ENCODE measurements around the gene MUC5B.
"Not testable (repeated sequence)": the region's sequence is repeated elsewhere in the genome, so short reads cannot be mapped to it uniquely, and the experiment has no call there.

Gene MUC5B

GRCh38 chr11:1235306-1235900 is 12.5 kb downstream of the MUC5B start:
- DNase-seq: no peak

- DNase-seq: no peak
Measured at GRCh38 chr11:1235901-1236315, 13.0 kb downstream of the MUC5B start.

GRCh38 chr11:1236316-1237127 is 13.7 kb downstream of the MUC5B start:
- DNase-seq: no peak

- no peak for DNase-seq
Measured at GRCh38 chr11:1237128-1237580, 14.3 kb downstream of the MUC5B start.

GRCh38 chr11:1237851-1238250 is 15.0 kb downstream of the MUC5B start:
- DNase-seq: no peak

GRCh38 chr11:1238767-1239595 is 16.1 kb downstream of the MUC5B start:
- no peak for DNase-seq

GRCh38 chr11:1239596-1240205 is 16.8 kb downstream of the MUC5B start:
- DNase-seq: no peak

GRCh38 chr11:1240771-1241170 is 17.9 kb downstream of the MUC5B start:
- DNase-seq: no peak

- DNase-seq: no peak
Measured at GRCh38 chr11:1241706-1242105, 18.8 kb downstream of the MUC5B start.

GRCh38 chr11:1242289-1242688 is 19.4 kb downstream of the MUC5B start:
- DNase-seq: no peak

- not testable (repeated sequence) for DNase-seq
Measured at GRCh38 chr11:1242751-1243150, 19.9 kb downstream of the MUC5B start.

- DNase-seq: not testable (repeated sequence)
Measured at GRCh38 chr11:1243521-1243920, 20.7 kb downstream of the MUC5B start.

- not testable (repeated sequence) for DNase-seq
Measured at GRCh38 chr11:1244557-1244956, 21.7 kb downstream of the MUC5B start.

- DNase-seq: not testable (repeated sequence)
Measured at GRCh38 chr11:1245717-1246116, 22.9 kb downstream of the MUC5B start.

GRCh38 chr11:1246301-1246700 is 23.4 kb downstream of the MUC5B start:
- DNase-seq: not testable (repeated sequence)

- DNase-seq: not testable (repeated sequence)
Measured at GRCh38 chr11:1247026-1247425, 24.2 kb downstream of the MUC5B start.

- not testable (repeated sequence) for DNase-seq
Measured at GRCh38 chr11:1248951-1249350, 26.1 kb downstream of the MUC5B start.

GRCh38 chr11:1250411-1250810 is 27.5 kb downstream of the MUC5B start:
- not testable (repeated sequence) for DNase-seq

- no peak for DNase-seq
Measured at GRCh38 chr11:1251236-1251770, 28.4 kb downstream of the MUC5B start.

GRCh38 chr11:1252371-1253102 is 29.7 kb downstream of the MUC5B start:
- DNase-seq: no peak

GRCh38 chr11:1253103-1253485 is 30.2 kb downstream of the MUC5B start:
- no peak for DNase-seq

GRCh38 chr11:1254086-1254648 is 31.3 kb downstream of the MUC5B start:
- DNase-seq: no peak
